TTC549 (cell line): ENCODE data around the gene LYRM2.

ENCODE experiments used
- FAIRE-seq: peaks from 2 replicates; lab custom pipeline; 2012; peaks lifted over from hg19 to GRCh38; lab: Jason Lieb, UNC

LYRM2 gene

DNA sequence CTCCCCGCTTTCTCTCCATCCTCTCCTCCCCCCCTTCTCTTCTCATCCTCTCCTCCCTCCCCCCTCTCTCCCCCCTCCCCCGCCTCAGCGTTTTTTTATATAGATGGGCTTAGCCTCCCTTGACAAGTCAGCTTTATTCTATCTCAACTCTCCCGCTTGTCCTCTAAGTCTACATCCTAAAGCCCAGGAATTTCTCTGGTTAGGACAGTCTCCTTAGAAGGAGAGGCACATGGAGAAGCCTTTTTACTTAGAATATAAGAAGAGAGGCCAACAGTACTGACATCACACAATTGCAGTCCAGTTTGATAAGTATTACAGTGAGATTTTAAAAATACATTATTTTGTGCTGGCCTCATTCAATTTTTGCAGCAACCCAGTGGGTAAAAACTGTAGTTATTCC lies 83.5 kb downstream of the LYRM2 start:
- FAIRE-seq, result no peak

GRCh38 chr6:89554106-89554505 lies 84.4 kb downstream of the LYRM2 start:
- no peak for FAIRE-seq

GRCh38 chr6:89553431-89553830 lies 85.1 kb downstream of the LYRM2 start:
- FAIRE-seq, result no peak

DNA sequence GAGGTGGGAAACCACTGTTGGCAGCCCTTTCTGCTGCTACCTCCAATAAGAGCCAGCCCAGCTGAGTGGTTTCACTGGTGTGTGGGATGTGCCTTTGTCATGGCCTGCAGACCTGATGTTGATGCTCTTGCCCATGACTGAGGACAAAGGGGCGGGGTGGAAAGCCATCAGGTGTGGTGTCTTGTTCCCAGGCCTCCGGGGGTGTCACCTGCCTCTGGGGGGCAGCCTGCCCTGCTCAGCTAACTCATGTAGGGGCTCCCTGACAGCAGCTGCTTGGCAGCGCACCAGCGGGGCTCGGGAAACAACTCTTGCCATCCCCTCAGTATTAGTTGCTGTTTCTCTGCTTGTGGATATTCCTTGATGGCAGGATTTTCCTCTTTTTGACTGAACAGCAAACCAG lies 91.3 kb downstream of the LYRM2 start:
- no peak for FAIRE-seq

DNA sequence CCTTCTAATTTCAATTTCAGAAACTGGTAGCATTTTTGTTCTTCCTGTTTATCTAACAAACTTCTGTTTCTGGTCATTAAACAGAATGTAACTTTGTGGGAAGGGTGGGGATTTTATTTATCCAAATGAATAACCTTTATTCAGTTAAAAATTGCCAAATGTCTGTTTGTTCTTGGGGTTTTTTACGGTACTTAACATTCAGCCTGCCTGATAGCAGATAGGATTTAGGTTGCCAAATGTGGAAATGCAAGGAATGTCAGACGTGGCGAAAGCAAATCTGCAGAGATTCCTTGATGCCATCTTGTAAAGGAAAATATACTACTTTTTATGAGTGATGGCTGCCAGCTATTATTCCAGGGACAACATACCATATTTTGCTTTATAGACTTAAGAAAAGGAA lies 95.7 kb downstream of the LYRM2 start:
- no peak for FAIRE-seq

GRCh38 chr6:89542081-89542857 lies 96.3 kb downstream of the LYRM2 start:
- no peak for FAIRE-seq

DNA sequence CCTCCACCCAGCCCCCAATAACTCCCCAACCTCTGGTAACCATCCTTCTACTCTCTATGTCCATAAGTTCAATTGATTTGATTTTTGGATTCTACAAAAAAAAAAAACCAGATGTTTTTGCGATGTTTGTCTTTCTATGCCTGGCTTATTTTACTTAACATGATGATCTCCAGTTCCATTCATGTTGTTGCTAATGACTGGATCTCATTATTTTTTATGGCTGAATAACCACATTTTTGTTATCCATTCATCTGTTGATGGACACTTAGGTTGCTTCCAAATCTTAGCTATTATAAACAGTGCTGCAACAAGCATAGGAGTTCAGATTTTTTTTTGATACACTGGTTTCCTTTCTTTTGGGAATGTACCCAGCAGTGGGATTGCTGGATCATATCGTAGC lies 98.8 kb downstream of the LYRM2 start:
- FAIRE-seq, result no peak

DNA sequence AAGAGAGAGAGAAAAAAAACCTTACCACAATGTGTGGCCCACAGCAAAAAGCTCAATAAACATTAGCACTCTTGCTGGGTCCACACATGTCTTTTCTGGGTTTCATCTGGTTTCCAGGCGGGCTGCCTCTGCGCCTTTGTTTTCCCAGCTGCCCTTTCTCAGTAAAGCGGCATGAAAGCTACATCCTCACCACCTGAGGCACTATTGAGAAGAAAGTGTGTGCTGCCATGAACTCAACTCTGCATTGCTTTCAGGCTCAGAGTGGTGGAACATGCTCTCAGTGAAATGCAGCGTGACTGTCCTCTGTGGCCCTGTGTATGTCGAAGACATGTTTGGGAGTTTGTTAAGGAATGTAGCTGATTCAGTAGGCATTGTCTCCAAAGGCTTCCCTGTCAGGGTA lies 102.3 kb downstream of the LYRM2 start:
- no peak for FAIRE-seq

DNA sequence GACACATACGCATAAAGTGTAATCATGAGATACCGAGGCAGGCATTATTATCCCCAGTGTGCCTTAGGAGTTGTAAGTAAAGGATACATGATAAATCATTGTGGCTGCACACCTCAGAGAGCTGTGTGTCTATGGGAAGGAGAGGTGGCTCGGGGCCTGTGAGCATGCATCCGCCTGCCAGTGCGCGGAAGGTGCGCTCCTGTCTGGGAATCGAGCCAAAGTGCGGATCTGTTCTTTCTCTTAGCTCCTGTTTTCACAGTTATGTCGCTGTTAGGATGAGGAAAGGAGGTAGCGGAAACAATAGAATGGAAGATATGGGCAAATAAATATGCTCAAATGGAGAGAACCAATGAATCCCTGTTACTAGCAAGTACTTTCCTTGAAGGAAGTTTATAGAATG lies 107.6 kb downstream of the LYRM2 start:
- FAIRE-seq, result no peak

- no peak for FAIRE-seq
Measured at GRCh38 chr6:89528866-89529265, 109.7 kb downstream of the LYRM2 start.

DNA sequence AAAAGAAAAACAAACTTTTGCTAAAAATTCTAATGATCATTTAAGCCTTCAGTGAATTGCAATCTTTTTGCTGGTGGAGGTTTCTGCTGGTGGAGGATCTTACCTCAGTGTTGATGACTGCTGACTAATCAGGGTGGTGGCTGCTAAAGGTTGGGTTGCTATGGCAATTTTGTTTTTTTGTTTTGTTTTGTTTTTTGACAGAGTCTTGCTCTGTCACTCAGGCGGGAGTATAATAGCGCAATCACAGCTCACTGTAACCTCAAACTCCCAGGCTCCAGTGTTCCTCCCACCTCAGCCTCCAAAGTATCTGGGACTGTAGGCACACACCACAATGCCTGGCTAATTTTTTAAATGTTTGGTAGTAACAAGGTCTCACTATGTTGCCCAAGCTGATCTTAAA lies 110.9 kb downstream of the LYRM2 start:
- no peak for FAIRE-seq

DNA sequence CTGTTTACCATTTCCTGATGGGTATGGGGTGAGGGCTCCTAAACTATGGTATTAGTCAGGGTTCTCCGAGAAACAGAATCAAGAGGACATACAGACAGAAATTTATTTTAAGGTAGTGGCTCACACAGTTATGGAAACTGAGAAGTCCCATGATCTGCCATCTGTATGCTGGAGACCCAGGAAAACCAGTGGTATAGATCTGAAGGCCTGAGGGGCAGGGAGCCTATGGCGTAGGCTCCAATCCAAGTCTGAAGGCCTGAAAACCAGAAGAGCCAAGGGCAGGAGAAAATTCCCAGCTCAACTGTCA lies 112.0 kb downstream of the LYRM2 start:
- no peak for FAIRE-seq

GRCh38 chr6:89525786-89526562 lies 112.6 kb downstream of the LYRM2 start:
- no peak for FAIRE-seq

GRCh38 chr6:89522778-89523177 lies 115.8 kb downstream of the LYRM2 start:
- no peak for FAIRE-seq

DNA sequence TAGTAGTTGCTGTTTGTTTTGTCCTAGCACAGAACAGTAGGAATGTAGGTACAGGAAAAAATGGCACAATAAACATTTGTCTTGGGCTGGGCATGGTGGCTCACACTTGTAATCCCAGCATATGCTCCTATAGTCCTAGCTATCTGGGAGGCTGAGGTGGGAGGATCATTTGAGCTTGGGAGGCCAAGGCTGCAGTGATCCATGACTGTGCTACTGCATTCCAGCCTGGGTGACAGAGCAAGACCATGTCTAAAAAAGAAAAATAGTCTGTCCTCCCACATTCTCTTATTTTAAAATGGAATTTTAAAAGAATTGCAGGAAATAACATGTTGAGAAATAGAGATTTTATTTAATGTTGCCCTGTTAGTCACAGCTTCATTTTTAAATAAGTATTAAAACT lies 117.8 kb downstream of the LYRM2 start:
- no peak for FAIRE-seq

- no peak for FAIRE-seq
Measured at GRCh38 chr6:89518352-89519055, 120.0 kb downstream of the LYRM2 start.
